HG03575 (cell line): ENCODE results near the gene CFAP100.

Experiments used
- ATAC-seq: cut with Tn5 transposase; IDR thresholded peaks from one replicate; pipeline ENCODE4 v1.9.1; 2021; ENCODE audit not compliant: unreplicated experiment, insufficient number of reproducible peaks, low FRiP score; ENCODE audit errors: extremely low read depth

Gene CFAP100

GRCh38 chr3:126396536-126396935 is 1.8 kb downstream of the CFAP100 start:
- no peak for ATAC-seq

GRCh38 chr3:126397610-126398422 is 3.1 kb downstream of the CFAP100 start:
- no peak for ATAC-seq

- no peak for ATAC-seq
Observed at GRCh38 chr3:126398423-126399350, 4.0 kb downstream of the CFAP100 start.

GRCh38 chr3:126399351-126399735 is 4.6 kb downstream of the CFAP100 start:
- peak; percentile 38 for ATAC-seq

- no peak for ATAC-seq
Observed at GRCh38 chr3:126399756-126400155, 5.0 kb downstream of the CFAP100 start.

- ATAC-seq = no peak
Observed at GRCh38 chr3:126401611-126402160, 7.0 kb downstream of the CFAP100 start.

GRCh38 chr3:126402178-126402577 is 7.5 kb downstream of the CFAP100 start:
- no peak for ATAC-seq

GRCh38 chr3:126402666-126403302 is 8.1 kb downstream of the CFAP100 start:
- no peak for ATAC-seq

- ATAC-seq = no peak
Observed at GRCh38 chr3:126406389-126407296, 11.9 kb downstream of the CFAP100 start.

GRCh38 chr3:126407412-126408044 is 12.8 kb downstream of the CFAP100 start:
- ATAC-seq = no peak

GRCh38 chr3:126408099-126408498 is 13.4 kb downstream of the CFAP100 start:
- no peak for ATAC-seq

- no peak for ATAC-seq
Observed at GRCh38 chr3:126412841-126413692, 18.4 kb downstream of the CFAP100 start.

- no peak for ATAC-seq
Observed at GRCh38 chr3:126413693-126414080, 19.0 kb downstream of the CFAP100 start.

GRCh38 chr3:126414406-126414805 is 19.7 kb downstream of the CFAP100 start:
- ATAC-seq = no peak

GRCh38 chr3:126414961-126415660 is 20.4 kb downstream of the CFAP100 start:
- no peak for ATAC-seq
